K562 (cell line): ENCODE data around the gene C6orf163. TPM values are rescaled to one million over a fixed set of nuclear protein-coding genes. Genes with fewer than 3 reads are reported as not detected.
A peak's percentile ranks its signal among the peaks of the same experiment; 100 is the strongest.

Experiments used
- CLOCK ChIP-seq: fragments of 250-450 bp; sonication (Bioruptor Pico); IDR thresholded peaks from 2 replicates; pipeline ENCODE4 v1.4.0; 2020; ENCODE audit warnings: mild to moderate bottlenecking, moderate library complexity, borderline replicate concordance
- E2F8 ChIP-seq: fragments of 450-650 bp; IDR thresholded peaks from 2 replicates; pipeline ENCODE4 v1.7.1; 2018; ENCODE audit warnings: mild to moderate bottlenecking, low read depth; ENCODE audit not compliant: partially characterized antibody
- EHMT2 ChIP-seq: fragments of 450-650 bp; IDR thresholded peaks from 2 replicates; pipeline ENCODE4 v1.6.1; 2018; ENCODE audit warnings: antibody characterized with exemption
- FUS ChIP-seq: fragments of 200-400 bp; formaldehyde crosslinking; optimal IDR thresholded peaks from 2 replicates; pipeline ENCODE3; 2017; ENCODE audit warnings: low read depth, low read length
- MAFF ChIP-seq: IDR thresholded peaks from 2 replicates; pipeline ENCODE4 v1.6.1; 2012; ENCODE audit warnings: low read length, improper control_type of control experiment
- MXD1 ChIP-seq: fragments of 250-450 bp; sonication (Bioruptor Pico); IDR thresholded peaks from 2 replicates; pipeline ENCODE4 v1.8.0; 2021; ENCODE audit warnings: borderline replicate concordance, mild to moderate bottlenecking, moderate library complexity; ENCODE audit not compliant: poor library complexity, severe bottlenecking
- OTX1 ChIP-seq: fragments of 450-650 bp; formaldehyde crosslinking; IDR thresholded peaks from 2 replicates; pipeline ENCODE4 v1.4.0; 2022; ENCODE audit warnings: mild to moderate bottlenecking
- PTBP1 ChIP-seq: fragments of 200-400 bp; formaldehyde crosslinking; IDR thresholded peaks from 2 replicates; pipeline ENCODE4 v1.6.1; 2017; ENCODE audit warnings: low read depth, low read length
- SP1 ChIP-seq: sonication (generic); formaldehyde crosslinking; IDR thresholded peaks from 2 replicates; pipeline ENCODE4 v1.8.1; 2022; ENCODE audit warnings: mild to moderate bottlenecking, missing genetic modification reagents
- ZNF395 ChIP-seq: fragments of 200-800 bp; sonication (Bioruptor generic); IDR thresholded peaks from 2 replicates; pipeline ENCODE4 v1.6.1; 2017; ENCODE audit warnings: missing genetic modification characterization, missing compliant biosample characterization
- ZNF407 ChIP-seq: fragments of 450-650 bp; IDR thresholded peaks from 2 replicates; pipeline ENCODE4 v1.6.1; 2016; ENCODE audit warnings: low read depth
- polyA plus RNA-seq, 8 experiments: library from polyadenylated mRNA; depleted of rRNA in 4 of 8; stranded (reverse) in 5 of 8; unstranded in 3 of 8; fragments of >200 nt; fragmentation: Nextera tagmentation in 2 of 8; fragmentation: Illumina TruSeq in 1 of 8; extraction: Ambion mirVana in 2 of 8; extraction: Trizol in 1 of 8; gene quantifications; 2 replicates each; pipeline versions ENCODE4 v1.2.1 to v1.2.3, GENCODE V29; 2011 to 2014; ENCODE audit warnings: inconsistent platforms in 1 of 8, missing spikeins in 1 of 8
- total RNA-seq, 7 experiments: library from RNA; depleted of rRNA in 6 of 7; stranded (reverse); fragments of >200 nt in 6 of 7; fragmentation: Illumina TruSeq in 2 of 7; extraction: Trizol in 2 of 7; gene quantifications; 2 replicates each; pipeline versions ENCODE4 v1.2.1 to v1.2.3, GENCODE V29; 2011 to 2021; ENCODE audit warnings: low replicate concordance in 1 of 7

Gene C6orf163
- total and polyA plus RNA-seq, 9 of the 15 experiments (the other 6 are each of a cell fraction or from before 2014, with no cell fraction given), result 0.67 to 4.7 (median 1.5) TPM

- TF ChIP-seq ZNF407 (no peak), EHMT2 (0 out of 2 replicates have a peak, but pooled peaks have one; percentile 50), SP1 (no peak), CLOCK (no peak), MAFF (peak; percentile 54; the same call in 1 of the 2 replicates), ZNF395 (CRISPR knock-in tag) (no peak), E2F8 (no peak), OTX1 (no peak), MXD1 (CRISPR knock-in tag) (no peak), PTBP1 (no peak), FUS (no peak)
These were observed 39.8 kb downstream of the C6orf163 start (continued) for GRCh38 chr6:87384449-87384848.
